ENCODE measurements around the gene RWDD4. TPM values are rescaled to one million over a fixed set of nuclear protein-coding genes. Genes with fewer than 3 reads are reported as not detected.

Gene RWDD4
- total RNA-seq, 4 donors from 2014 or later = 30.5 to 40.3 (median 30.9) TPM

DNA sequence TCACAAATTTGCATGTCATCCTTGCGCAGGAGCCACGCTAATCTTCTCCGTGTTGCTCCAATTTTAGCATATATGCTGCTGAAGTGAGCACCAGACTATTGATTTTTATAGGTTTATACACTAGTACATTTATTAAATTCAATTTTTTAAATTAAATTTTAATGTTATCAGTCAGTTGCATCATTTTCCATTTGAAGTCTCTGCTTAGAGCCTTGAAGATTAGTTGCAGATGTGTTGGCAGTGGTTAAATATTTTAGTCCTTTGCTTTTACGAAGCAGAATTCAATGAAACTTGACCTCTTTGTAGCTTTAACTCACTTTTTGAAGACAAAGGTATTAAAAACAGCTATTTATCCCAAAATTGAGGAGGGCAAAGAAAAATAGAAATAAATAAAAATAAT, 16.6 kb upstream of the RWDD4 start:
- H3K9me3 ChIP-seq = no peaks in the 10 kb centered on the region
- H3K27me3 ChIP-seq = no peaks in the 10 kb centered on the region
- no peak for TF ChIP-seq POLR2A (IDR thresholded peaks at IDR 0.05; ENCODE audit: low read depth)
- no peak for TF ChIP-seq EP300 (IDR thresholded peaks at IDR 0.05)
- no peak for TF ChIP-seq POLR2AphosphoS5 (IDR thresholded peaks at IDR 0.05)
- TF ChIP-seq, protein P1, sequence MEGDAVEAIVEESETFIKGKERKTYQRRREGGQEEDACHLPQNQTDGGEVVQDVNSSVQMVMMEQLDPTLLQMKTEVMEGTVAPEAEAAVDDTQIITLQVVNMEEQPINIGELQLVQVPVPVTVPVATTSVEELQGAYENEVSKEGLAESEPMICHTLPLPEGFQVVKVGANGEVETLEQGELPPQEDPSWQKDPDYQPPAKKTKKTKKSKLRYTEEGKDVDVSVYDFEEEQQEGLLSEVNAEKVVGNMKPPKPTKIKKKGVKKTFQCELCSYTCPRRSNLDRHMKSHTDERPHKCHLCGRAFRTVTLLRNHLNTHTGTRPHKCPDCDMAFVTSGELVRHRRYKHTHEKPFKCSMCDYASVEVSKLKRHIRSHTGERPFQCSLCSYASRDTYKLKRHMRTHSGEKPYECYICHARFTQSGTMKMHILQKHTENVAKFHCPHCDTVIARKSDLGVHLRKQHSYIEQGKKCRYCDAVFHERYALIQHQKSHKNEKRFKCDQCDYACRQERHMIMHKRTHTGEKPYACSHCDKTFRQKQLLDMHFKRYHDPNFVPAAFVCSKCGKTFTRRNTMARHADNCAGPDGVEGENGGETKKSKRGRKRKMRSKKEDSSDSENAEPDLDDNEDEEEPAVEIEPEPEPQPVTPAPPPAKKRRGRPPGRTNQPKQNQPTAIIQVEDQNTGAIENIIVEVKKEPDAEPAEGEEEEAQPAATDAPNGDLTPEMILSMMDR (IDR thresholded peaks at IDR 0.05) = no peak
- H3K36me3 ChIP-seq = peaks cover 29 to 92% (median 62%) of the 10 kb centered on the region in 4 donors
- DNase-seq (ENCODE audit: extremely low spot score) = no peak
- WGBS = 93% methylated on average over 4 of the region's 4 CpGs
- H3K4me1 ChIP-seq = no peaks in the 10 kb centered on the region
- intact Hi-C loops (cut with DNase I) = no loop called here
- H3K27ac ChIP-seq (replicated peaks in 1 of 4) = no peak overlapping the region
- no peak overlapping the region for H3K4me3 ChIP-seq

DNA sequence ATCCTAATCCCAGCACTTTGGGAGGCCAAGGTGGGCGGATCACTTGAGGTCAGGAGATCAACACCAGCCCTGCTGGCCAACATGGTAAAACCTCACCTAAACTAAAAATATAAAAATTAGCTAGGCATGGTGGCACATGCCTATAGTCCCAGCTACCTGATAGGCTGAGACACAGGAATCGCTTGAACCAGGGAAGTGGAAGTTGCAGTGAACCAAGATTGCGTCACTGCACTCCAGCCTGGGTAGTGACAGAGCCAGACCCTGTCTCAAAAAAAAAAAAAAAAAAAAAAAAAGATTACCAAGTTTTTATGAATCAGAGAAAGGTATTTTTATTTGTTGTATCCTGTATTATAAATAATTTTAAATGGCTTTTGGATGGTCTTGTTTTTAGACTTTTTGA, 15.2 kb upstream of the RWDD4 start:
- intact Hi-C loops (cut with DNase I) = no loop called here
- no peak for TF ChIP-seq POLR2A (IDR thresholded peaks at IDR 0.05; ENCODE audit: low read depth)
- no peak for TF ChIP-seq POLR2AphosphoS5 (IDR thresholded peaks at IDR 0.05)
- TF ChIP-seq EP300 (IDR thresholded peaks at IDR 0.05) = no peak
- TF ChIP-seq, protein P1 (IDR thresholded peaks at IDR 0.05) = no peak
- peaks cover 34 to 92% (median 65%) of the 10 kb centered on the region in 4 donors for H3K36me3 ChIP-seq
- H3K4me3 ChIP-seq = no peak overlapping the region
- H3K27me3 ChIP-seq = no peaks in the 10 kb centered on the region
- no peak for DNase-seq (ENCODE audit: extremely low spot score)
- WGBS = 80% methylated on average over 3 of the region's 3 CpGs
- no peak overlapping the region for H3K27ac ChIP-seq (replicated peaks in 1 of 4)
- H3K9me3 ChIP-seq = no peaks in the 10 kb centered on the region
- H3K4me1 ChIP-seq = no peaks in the 10 kb centered on the region

DNA sequence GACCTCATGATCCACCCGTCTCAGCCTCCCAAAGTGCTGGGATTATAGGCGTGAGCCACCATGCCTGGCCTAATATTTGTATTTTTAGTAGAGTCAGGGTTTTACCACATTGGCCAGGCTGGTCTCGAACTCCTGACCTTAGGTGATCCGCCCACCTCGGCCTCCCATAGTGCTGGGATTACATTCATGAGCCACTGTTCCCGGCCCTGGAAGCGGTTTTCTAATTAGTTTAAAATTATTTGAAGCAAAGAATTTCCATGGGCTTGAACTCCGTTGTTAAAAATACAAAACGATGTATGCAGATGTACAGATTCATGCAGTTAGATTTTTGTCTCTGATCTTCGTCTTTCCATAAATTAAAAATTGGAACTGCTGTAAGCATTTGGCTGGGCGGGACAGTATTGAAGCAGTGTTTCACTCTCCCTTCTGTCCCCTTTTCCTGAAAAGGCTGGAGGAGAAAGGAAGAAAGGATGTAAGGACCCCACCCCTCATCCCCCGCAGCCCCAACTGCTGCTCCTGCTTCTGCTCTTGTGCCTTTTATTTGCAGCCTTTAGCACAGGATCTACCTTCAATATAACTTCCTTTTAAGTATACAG, 12.1 kb upstream of the RWDD4 start:
- no peak for DNase-seq (ENCODE audit: extremely low spot score)
- TF ChIP-seq, protein P1 (IDR thresholded peaks at IDR 0.05) = no peak
- TF ChIP-seq POLR2AphosphoS5 (IDR thresholded peaks at IDR 0.05) (no peak), EP300 (IDR thresholded peaks at IDR 0.05) (no peak), POLR2A (IDR thresholded peaks at IDR 0.05; ENCODE audit: low read depth) (no peak)
- H3K9me3 ChIP-seq = no peaks in the 10 kb centered on the region
- WGBS = 91% methylated on average over 12 of the region's 12 CpGs
- no peaks in the 10 kb centered on the region for H3K27me3 ChIP-seq
- intact Hi-C loops (cut with DNase I) = no loop called here
- no peak overlapping the region for H3K27ac ChIP-seq (replicated peaks in 1 of 4)
- H3K4me1 ChIP-seq = no peaks in the 10 kb centered on the region
- peaks cover 33 to 92% (median 68%) of the 10 kb centered on the region in 4 donors for H3K36me3 ChIP-seq
- no peak overlapping the region for H3K4me3 ChIP-seq

DNA sequence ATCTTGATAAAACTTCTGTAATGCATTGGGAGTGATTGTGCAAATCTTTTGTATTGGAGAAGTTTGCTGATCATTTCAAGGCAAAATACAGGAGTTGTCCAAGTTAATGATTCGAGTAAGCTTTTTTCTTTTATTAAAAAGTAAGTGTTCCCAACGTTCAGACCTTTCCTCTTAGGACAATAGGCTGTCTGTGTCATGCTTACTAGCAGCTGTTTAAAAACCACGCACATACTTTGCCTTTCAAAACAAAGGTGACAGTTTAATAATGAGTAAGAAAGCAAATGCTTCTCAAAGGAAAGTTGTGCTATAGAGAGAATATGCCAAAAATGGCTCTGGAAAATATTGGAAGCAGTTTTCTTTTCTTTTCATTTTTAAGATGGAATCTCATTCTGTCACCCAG, 11.3 kb upstream of the RWDD4 start:
- no peak for TF ChIP-seq POLR2AphosphoS5 (IDR thresholded peaks at IDR 0.05)
- no peak for TF ChIP-seq EP300 (IDR thresholded peaks at IDR 0.05)
- no peak for TF ChIP-seq POLR2A (IDR thresholded peaks at IDR 0.05; ENCODE audit: low read depth)
- TF ChIP-seq, protein P1 (IDR thresholded peaks at IDR 0.05) = no peak
- no peak for DNase-seq (ENCODE audit: extremely low spot score)
- Histone ChIP-seq H3K4me3 (no peak overlapping the region), H3K27ac (replicated peaks in 1 of 4) (no peak overlapping the region), H3K4me1 (no peaks in the 10 kb centered on the region), H3K27me3 (no peaks in the 10 kb centered on the region), H3K9me3 (no peaks in the 10 kb centered on the region), H3K36me3 (peaks cover 36 to 91% (median 72%) of the 10 kb centered on the region in 4 donors)
- WGBS = 76% methylated on average over 3 of the region's 3 CpGs
- intact Hi-C loops (cut with DNase I) = no loop called here

DNA sequence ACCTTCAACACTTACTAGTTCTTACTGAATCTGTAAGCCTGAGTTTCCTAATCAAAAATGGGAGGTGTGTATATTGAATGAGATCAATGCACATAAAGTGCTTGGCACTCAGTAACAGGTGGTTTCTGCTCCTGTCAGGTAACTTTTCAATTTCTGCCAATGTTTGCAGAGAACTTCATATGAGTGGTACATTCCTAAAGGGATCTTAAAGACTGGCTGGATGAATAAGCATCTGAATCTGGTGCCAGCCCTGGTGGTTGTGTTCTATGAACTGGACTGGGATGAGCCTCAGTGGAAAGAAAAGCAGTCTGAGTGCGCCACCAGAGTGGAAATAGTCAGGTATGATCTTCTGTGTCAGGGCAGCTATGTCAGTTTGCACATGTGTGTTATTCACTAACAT, 7.1 kb upstream of the RWDD4 start:
- H3K27ac ChIP-seq (replicated peaks in 1 of 4) = no peak overlapping the region
- no peaks in the 10 kb centered on the region for H3K27me3 ChIP-seq
- H3K4me3 ChIP-seq = no peak overlapping the region
- intact Hi-C loops (cut with DNase I) = no loop called here
- WGBS = 85% methylated on average over 1 of the region's 1 CpG
- H3K4me1 ChIP-seq = peaks cover 0 to 12% (median 11%) of the 10 kb centered on the region in 4 donors
- H3K9me3 ChIP-seq = no peaks in the 10 kb centered on the region
- no peak for DNase-seq (ENCODE audit: extremely low spot score)
- TF ChIP-seq POLR2AphosphoS5 (IDR thresholded peaks at IDR 0.05) (no peak), POLR2A (IDR thresholded peaks at IDR 0.05; ENCODE audit: low read depth) (no peak), EP300 (IDR thresholded peaks at IDR 0.05) (no peak)
- TF ChIP-seq, protein P1 (IDR thresholded peaks at IDR 0.05) = no peak
- H3K36me3 ChIP-seq = peaks cover 37 to 73% (median 63%) of the 10 kb centered on the region in 4 donors
